KOPT-K1 (cell line): ENCODE results near the gene PRKG1.
"Not testable (repeated sequence)": the region's sequence is repeated elsewhere in the genome, so short reads cannot be mapped to it uniquely, and the experiment has no call there.

Experiments
- H3K27ac ChIP-seq: fragments of 200-600 bp; sonication (generic); 2 replicates; pipeline ENCODE4 v1.5.1; 2016; ENCODE audit warnings: antibody characterized with exemption, mild to moderate bottlenecking, low read depth, low read length; ENCODE audit not compliant: poor library complexity, severe bottlenecking
- H3K36me3 ChIP-seq: fragments of 200-600 bp; sonication (generic); 2 replicates; pipeline ENCODE4 v1.5.1; 2017; ENCODE audit warnings: antibody characterized with exemption, mild to moderate bottlenecking, low read length, moderate library complexity; ENCODE audit not compliant: insufficient read depth
- H3K9me3 ChIP-seq: fragments of 200-600 bp; sonication (generic); 2 replicates; pipeline ENCODE4 v1.5.1; 2017; ENCODE audit warnings: antibody characterized with exemption, low read length, mild to moderate bottlenecking; ENCODE audit not compliant: insufficient read depth, poor library complexity, severe bottlenecking

Gene PRKG1

GRCh38 chr10:52247929-52248328 is 1173.6 kb downstream of the PRKG1 start:
- not testable (repeated sequence) for H3K27ac ChIP-seq

GRCh38 chr10:52248697-52249306 is 1174.5 kb downstream of the PRKG1 start:
- Histone ChIP-seq H3K9me3 (no peaks in the 10 kb centered on the region), H3K36me3 (no peaks in the 10 kb centered on the region), H3K27ac (no peak overlapping the region)

More at GRCh38 chr10:52247929-52248328, 1173.6 kb downstream of the PRKG1 start:
- H3K9me3 ChIP-seq, H3K36me3 ChIP-seq: not testable (repeated sequence)

GRCh38 chr10:52249850-52250395 is 1175.6 kb downstream of the PRKG1 start:
- no peak overlapping the region for H3K27ac ChIP-seq
- H3K36me3 ChIP-seq = no peaks in the 10 kb centered on the region

GRCh38 chr10:52250510-52250909 is 1176.2 kb downstream of the PRKG1 start:
- Histone ChIP-seq H3K27ac (no peak overlapping the region), H3K36me3 (no peaks in the 10 kb centered on the region), H3K9me3 (no peaks in the 10 kb centered on the region)

More at GRCh38 chr10:52249850-52250395, 1175.6 kb downstream of the PRKG1 start:
- H3K9me3 ChIP-seq = no peaks in the 10 kb centered on the region

- no peaks in the 10 kb centered on the region for H3K36me3 ChIP-seq
- H3K9me3 ChIP-seq = no peaks in the 10 kb centered on the region
- H3K27ac ChIP-seq = no peak overlapping the region
Measured at GRCh38 chr10:52252307-52252706, 1178.0 kb downstream of the PRKG1 start.

GRCh38 chr10:52256832-52257691 is 1182.8 kb downstream of the PRKG1 start:
- no peaks in the 10 kb centered on the region for H3K9me3 ChIP-seq
- H3K27ac ChIP-seq = no peak overlapping the region
- H3K36me3 ChIP-seq = no peaks in the 10 kb centered on the region

GRCh38 chr10:52257692-52258075 is 1183.4 kb downstream of the PRKG1 start:
- H3K9me3 ChIP-seq = no peaks in the 10 kb centered on the region
- H3K36me3 ChIP-seq = no peaks in the 10 kb centered on the region
- no peak overlapping the region for H3K27ac ChIP-seq

- Histone ChIP-seq H3K9me3 (no peaks in the 10 kb centered on the region), H3K27ac (no peak overlapping the region), H3K36me3 (no peaks in the 10 kb centered on the region)
Measured at GRCh38 chr10:52258799-52259425, 1184.6 kb downstream of the PRKG1 start.

GRCh38 chr10:52259426-52259812 is 1185.1 kb downstream of the PRKG1 start:
- H3K36me3 ChIP-seq = no peaks in the 10 kb centered on the region
- no peak overlapping the region for H3K27ac ChIP-seq
- H3K9me3 ChIP-seq = no peaks in the 10 kb centered on the region

- no peak overlapping the region for H3K27ac ChIP-seq
- H3K9me3 ChIP-seq = no peaks in the 10 kb centered on the region
- H3K36me3 ChIP-seq = no peaks in the 10 kb centered on the region
Measured at GRCh38 chr10:52261362-52261761, 1187.1 kb downstream of the PRKG1 start.

- Histone ChIP-seq H3K9me3 (no peaks in the 10 kb centered on the region), H3K27ac (no peak overlapping the region), H3K36me3 (no peaks in the 10 kb centered on the region)
Measured at GRCh38 chr10:52265131-52265926, 1191.0 kb downstream of the PRKG1 start.

GRCh38 chr10:52266858-52267257 is 1192.6 kb downstream of the PRKG1 start:
- H3K36me3 ChIP-seq = no peaks in the 10 kb centered on the region
- H3K27ac ChIP-seq = no peak overlapping the region
- H3K9me3 ChIP-seq = no peaks in the 10 kb centered on the region

- no peaks in the 10 kb centered on the region for H3K9me3 ChIP-seq
- no peak overlapping the region for H3K27ac ChIP-seq
- no peaks in the 10 kb centered on the region for H3K36me3 ChIP-seq
Measured at GRCh38 chr10:52268790-52269189, 1194.5 kb downstream of the PRKG1 start.

GRCh38 chr10:52269233-52269632 is 1194.9 kb downstream of the PRKG1 start:
- no peaks in the 10 kb centered on the region for H3K9me3 ChIP-seq
- H3K36me3 ChIP-seq = no peaks in the 10 kb centered on the region
- no peak overlapping the region for H3K27ac ChIP-seq
